Right lobe of liver (tissue), 6 donors: ENCODE measurements around the gene NCOA1. TPM values are rescaled to one million over a fixed set of nuclear protein-coding genes. Genes with fewer than 3 reads are reported as not detected.

Experiments
- ATAC-seq, 4 donors: fragments of 200-7000 bp; cut with Tn5 transposase; one replicate each; pipeline ENCODE4 v1.9.1; 2020; ENCODE audit warnings: mild to moderate bottlenecking in 4 of 4, moderate library complexity in 4 of 4
- DNase-seq, 3 donors: peaks; one replicate each; pipeline ENCODE4 v3.0.0-alpha.2; 2020
- H3K27ac ChIP-seq, 3 donors: fragments of 200-600 bp; one replicate each; pipeline ENCODE4 v1.8.0; 2022
- H3K27me3 ChIP-seq, 2 donors: fragments of 200-600 bp; one replicate each; pipeline ENCODE4 v1.8.0; 2022
- H3K36me3 ChIP-seq, 4 donors: fragments of 200-600 bp; sonication (generic) in 1 of 4; one replicate each; pipeline versions ENCODE4 v1.5.1 to v1.8.0; 2017 to 2022; ENCODE audit warnings: control low read depth in 1 of 4
- H3K4me1 ChIP-seq, 4 donors: fragments of 200-600 bp; sonication (generic) in 1 of 4; one replicate each; pipeline versions ENCODE4 v1.5.1 to v1.8.0; 2017 to 2022; ENCODE audit warnings: control low read depth in 1 of 4
- H3K4me3 ChIP-seq, 3 donors: fragments of 200-600 bp; one replicate each; pipeline ENCODE4 v1.8.0; 2022
- H3K9me3 ChIP-seq, 4 donors: fragments of 200-600 bp; sonication (generic) in 1 of 4; one replicate each; pipeline versions ENCODE4 v1.5.1 to v1.8.0; 2017 to 2022; ENCODE audit warnings: control low read depth in 1 of 4
- CTCF ChIP-seq, 4 donors: fragments of 200-600 bp in 3 of 4; fragments of 450-650 bp in 1 of 4; IDR thresholded peaks; one replicate each; pipeline versions ENCODE4 v1.5.1 to v1.8.0; 2016 to 2022; ENCODE audit warnings: antibody characterized with exemption in 4 of 4, mild to moderate bottlenecking in 2 of 4
- POLR2A ChIP-seq: fragments of 450-650 bp; IDR thresholded peaks from one replicate; pipeline ENCODE4 v1.6.1; 2017; ENCODE audit warnings: antibody characterized with exemption, mild to moderate bottlenecking
- WGBS: methylation state at CpG from one replicate; pipeline ENCODE4 v1.1.6; 2018; ENCODE audit warnings: low coverage, low lambda C conversion rate; ENCODE audit not compliant: insufficient coverage; ENCODE audit errors: missing lambda C conversion rate; 5-methylcytosine and 5-hydroxymethylcytosine counted together
- intact Hi-C, 2 donors: fragments of 100-400 bp; cut with DNase I; formaldehyde crosslinking; loops; one replicate each; pipeline versions ENCODE4 v1.11.2 to v1.14.1; 2022
- total RNA-seq, 6 experiments: library from RNA; depleted of rRNA in 2 of 6; stranded (reverse); fragments of >200 nt in 2 of 6; fragmentation: NEBNext Ultra II Directional in 3 of 6; extraction: Animal tissue kit (Norgen Biotek cat#: 25700) in 3 of 6; gene quantifications; one replicate each; pipeline versions ENCODE4 v1.1.0 to v1.2.4, GENCODE V29; 2016 to 2023
- donor health status: DM: no; HTN: yes; CAD: no.
- donor health status: DM: no; HTN: no; CAD: no.
- donor health status: DM: no; HTN: no; CAD: no.
- donor health status: DM: no; HTN: yes; CAD: no.
- donor health status: DM: no; HTN: yes; CAD: no.

The NCOA1 gene
- total RNA-seq, 6 experiments from 2014 or later = 13.5 to 18.9 (median 16.4) TPM

DNA sequence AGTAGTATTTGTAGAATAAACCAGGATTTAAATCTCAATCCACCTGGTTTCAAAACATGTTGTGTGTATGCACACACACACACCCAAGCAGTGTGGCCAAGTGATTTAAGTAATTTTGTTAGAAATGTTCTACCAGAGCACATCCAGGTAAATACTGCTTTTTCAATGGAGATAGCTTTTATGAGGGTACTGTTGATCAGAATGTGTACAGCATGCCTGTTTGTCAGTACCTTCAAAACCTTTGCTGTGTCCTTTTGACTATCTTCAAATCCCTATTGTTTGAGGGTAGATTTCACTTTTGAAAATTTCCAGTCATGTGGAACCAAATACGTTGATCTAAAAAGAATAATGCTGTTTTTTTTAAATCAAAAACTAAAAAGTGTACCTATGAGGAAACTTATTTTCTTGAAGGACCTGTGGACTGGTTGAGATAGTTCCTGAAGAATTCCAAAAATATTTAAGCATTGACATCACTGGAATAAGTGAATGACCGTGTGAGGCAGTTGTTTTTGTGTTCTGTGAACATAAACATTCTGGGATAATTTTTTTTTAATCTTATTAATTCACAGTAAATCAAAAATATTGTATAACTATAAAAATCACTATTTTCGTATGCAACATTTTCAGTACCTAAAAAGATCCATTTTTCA lies 231.2 kb downstream of the NCOA1 start:
- ATAC-seq = no peak
- WGBS = 93% methylated on average over 3 of the region's 3 CpGs

DNA sequence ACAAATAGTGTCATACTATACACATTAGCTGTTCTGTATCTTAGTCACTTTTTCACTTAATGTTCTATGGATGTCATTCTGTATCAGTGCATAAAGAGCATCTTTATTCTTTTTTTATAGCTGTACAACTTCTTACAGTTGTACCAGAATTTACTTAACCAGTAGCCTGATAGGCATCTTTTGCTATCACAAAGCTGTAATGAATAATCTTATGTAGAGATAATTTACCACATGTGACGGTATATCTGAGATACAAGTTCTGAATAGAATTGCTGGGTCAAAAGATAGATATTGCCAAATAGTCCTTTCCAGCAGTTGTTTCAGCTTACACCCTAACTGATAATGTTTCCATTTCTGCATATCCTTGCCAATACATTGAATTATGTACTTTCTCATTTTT lies 232.1 kb downstream of the NCOA1 start:
- DNase-seq (no peak), ATAC-seq (no peak)
- no peaks in the 10 kb centered on the region for H3K9me3 ChIP-seq
- H3K27me3 ChIP-seq = no peaks in the 10 kb centered on the region
- H3K4me1 ChIP-seq = peaks cover 0 to 33% (median 2%) of the 10 kb centered on the region in 4 donors
- intact Hi-C loops = no loop called here
- no peak overlapping the region for H3K27ac ChIP-seq
- no peaks in the 10 kb centered on the region for H3K36me3 ChIP-seq
- no peak overlapping the region for H3K4me3 ChIP-seq
- WGBS = 71% methylated on average over 1 of the region's 1 CpG
- TF ChIP-seq POLR2A = no peak
- no peak for TF ChIP-seq CTCF (IDR thresholded peaks at IDR 0.05)

More for the DNA sequence above, 231.2 kb downstream of the NCOA1 start:
- TF ChIP-seq POLR2A (no peak), CTCF (IDR thresholded peaks at IDR 0.05) (no peak)
- no peaks in the 10 kb centered on the region for H3K27me3 ChIP-seq
- H3K27ac ChIP-seq = peak overlapping the region; percentile 13 to 59 (median 37)
- no peak for DNase-seq
- no peaks in the 10 kb centered on the region for H3K36me3 ChIP-seq
- intact Hi-C loops = no loop called here
- H3K4me3 ChIP-seq = no peak overlapping the region
- peaks cover 0 to 41% (median 2%) of the 10 kb centered on the region in 4 donors for H3K4me1 ChIP-seq
- no peaks in the 10 kb centered on the region for H3K9me3 ChIP-seq

GRCh38 chr2:24723665-24724064 lies 232.6 kb downstream of the NCOA1 start:
- Histone ChIP-seq H3K4me1 (peaks cover 0 to 28% (median 2%) of the 10 kb centered on the region in 4 donors), H3K27me3 (no peaks in the 10 kb centered on the region), H3K4me3 (no peak overlapping the region), H3K9me3 (no peaks in the 10 kb centered on the region), H3K27ac (no peak overlapping the region), H3K36me3 (no peaks in the 10 kb centered on the region)
- DNase-seq (no peak), ATAC-seq (no peak)
- no peak for TF ChIP-seq POLR2A
- TF ChIP-seq CTCF (IDR thresholded peaks at IDR 0.05) = no peak
- intact Hi-C loops = no loop called here

GRCh38 chr2:24724111-24724775 lies 233.2 kb downstream of the NCOA1 start:
- Histone ChIP-seq H3K27ac (no peak overlapping the region), H3K4me1 (peaks cover 0 to 27% (median 2%) of the 10 kb centered on the region in 4 donors), H3K9me3 (no peaks in the 10 kb centered on the region), H3K36me3 (peaks cover 0 to under 1% (median under 1%) of the 10 kb centered on the region in 4 donors), H3K4me3 (no peak overlapping the region), H3K27me3 (no peaks in the 10 kb centered on the region)
- ATAC-seq = no peak
- DNase-seq = no peak
- no peak for TF ChIP-seq POLR2A
- no peak for TF ChIP-seq CTCF (IDR thresholded peaks at IDR 0.05)
- intact Hi-C loops = no loop called here
- WGBS = 82% methylated on average over 4 of the region's 4 CpGs
